Amygdala (tissue), 56 donors: Measurements from ENCODE around the gene GRIK1.
A peak's percentile ranks its signal among the peaks of the same experiment; 100 is the strongest.
"Not testable (repeated sequence)": the region's sequence is repeated elsewhere in the genome, so short reads cannot be mapped to it uniquely, and the experiment has no call there.

Experiments
- DNase-seq, 56 donors: peaks; one replicate each; lab custom pipeline; 2025; lab: John Stamatoyannopoulos, UW

Gene GRIK1

GRCh38 chr21:29939924-29940275 lies at the start of gene GRIK1:
Gene GRIK1, minus strand, starts transcription at chr21:29939996.
- DNase-seq = peak in 25 of 56 donors; percentile 2 to 38 (median 20)

- DNase-seq = no peak
Measured at GRCh38 chr21:29987762-29988161, 48.0 kb upstream of the GRIK1 start.

GRCh38 chr21:29985866-29986265 lies 46.1 kb upstream of the GRIK1 start:
- no peak for DNase-seq

- DNase-seq = no peak
Measured at GRCh38 chr21:29979043-29979442, 39.2 kb upstream of the GRIK1 start.

- DNase-seq = no peak
Measured at GRCh38 chr21:29975776-29976175, 36.0 kb upstream of the GRIK1 start.

- DNase-seq = no peak
Measured at GRCh38 chr21:29973258-29973657, 33.5 kb upstream of the GRIK1 start.

GRCh38 chr21:29961291-29962027 lies 21.7 kb upstream of the GRIK1 start:
- DNase-seq = no peak

GRCh38 chr21:29958551-29958950 lies 18.8 kb upstream of the GRIK1 start:
- DNase-seq = no peak

- DNase-seq = not testable (repeated sequence)
Measured at GRCh38 chr21:29958035-29958434, 18.2 kb upstream of the GRIK1 start.

GRCh38 chr21:29953690-29954089 lies 13.9 kb upstream of the GRIK1 start:
- no peak for DNase-seq

GRCh38 chr21:29953072-29953471 lies 13.3 kb upstream of the GRIK1 start:
- DNase-seq = no peak

- no peak for DNase-seq
Measured at GRCh38 chr21:29951911-29952310, 12.1 kb upstream of the GRIK1 start.

GRCh38 chr21:29949991-29950390 lies 10.2 kb upstream of the GRIK1 start:
- no peak for DNase-seq

- DNase-seq = no peak
Measured at GRCh38 chr21:29947119-29947518, 7.3 kb upstream of the GRIK1 start.

GRCh38 chr21:29943885-29944284 lies 4.1 kb upstream of the GRIK1 start:
- DNase-seq = no peak

GRCh38 chr21:29942034-29942433 lies 2.2 kb upstream of the GRIK1 start:
- DNase-seq = no peak

GRCh38 chr21:29940991-29941390 lies 1.2 kb upstream of the GRIK1 start:
- DNase-seq = no peak

- DNase-seq = no peak
Measured at GRCh38 chr21:29940361-29940760, 565 bp upstream of the GRIK1 start.

GRCh38 chr21:29939104-29939923 lies 482 bp downstream of the GRIK1 start:
- DNase-seq = peak in 17 of 56 donors; percentile 3 to 47 (median 18)

- DNase-seq = peak in 2 of 56 donors; percentile 5 to 12
Measured at GRCh38 chr21:29938776-29939103, 1.1 kb downstream of the GRIK1 start.

GRCh38 chr21:29933088-29933487 lies 6.7 kb downstream of the GRIK1 start:
- DNase-seq = no peak

- DNase-seq = no peak
Measured at GRCh38 chr21:29928537-29928936, 11.3 kb downstream of the GRIK1 start.
